GM19239 (cell line): ENCODE measurements around the gene CTU2.
"Not testable (repeated sequence)": the region's sequence is repeated elsewhere in the genome, so short reads cannot be mapped to it uniquely, and the experiment has no call there.

ENCODE experiments used
- DNase-seq: peaks from one replicate; pipeline ENCODE4 v3.0.0; 2011; ENCODE audit warnings: low spot score; ENCODE audit not compliant: insufficient read length
- FAIRE-seq: peaks from 2 replicates; lab custom pipeline; 2011; peaks lifted over from hg19 to GRCh38; lab: Jason Lieb, UNC

The CTU2 gene

DNA sequence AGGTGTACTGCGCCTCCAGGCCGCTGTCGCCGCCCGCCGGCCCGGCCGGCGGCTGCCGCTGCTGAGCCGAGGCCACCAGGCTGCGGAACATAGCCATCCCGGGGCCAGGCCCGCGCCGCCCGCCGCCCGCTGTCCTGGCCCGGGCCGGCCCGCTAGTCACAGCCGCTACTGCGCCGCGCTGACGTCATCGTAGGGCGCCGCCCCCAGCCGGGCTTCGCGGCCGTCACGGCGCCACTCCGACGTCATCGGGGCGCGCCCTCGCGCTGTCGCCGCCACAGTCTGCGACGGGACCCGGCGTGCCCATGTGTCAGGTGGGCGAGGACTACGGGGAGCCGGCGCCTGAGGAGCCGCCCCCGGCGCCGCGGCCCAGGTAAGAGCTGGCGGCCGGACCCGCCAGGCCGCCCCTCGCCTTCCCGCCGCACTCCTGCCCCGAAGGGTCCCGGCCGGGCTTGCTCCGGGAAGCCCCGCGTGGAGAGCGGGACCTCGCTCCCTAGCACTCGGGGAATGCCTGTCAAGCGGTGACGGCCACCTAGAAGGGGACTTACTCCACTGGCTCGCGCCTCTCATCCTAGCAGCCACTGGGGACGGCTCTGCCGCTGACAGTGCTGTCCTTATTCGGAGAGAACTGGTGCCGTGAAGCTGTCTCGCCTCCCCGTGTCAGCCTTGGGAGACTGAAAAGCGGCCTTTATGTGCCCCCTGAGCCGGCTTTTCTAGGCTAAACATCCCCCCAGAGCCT lies at the start of gene CTU2, which contains the start of gene RNF166:
TSS of gene CTU2 (plus strand) at position 275 of the 736 bp plus-strand sequence. CDS start at position 303, 28 bp downstream.
TSS of gene RNF166 (minus strand) at position 180 of the 736 bp plus-strand sequence. CDS start at position 97, 83 bp downstream.
- FAIRE-seq (peak; percentile 91), DNase-seq (peak; percentile 99)

DNA sequence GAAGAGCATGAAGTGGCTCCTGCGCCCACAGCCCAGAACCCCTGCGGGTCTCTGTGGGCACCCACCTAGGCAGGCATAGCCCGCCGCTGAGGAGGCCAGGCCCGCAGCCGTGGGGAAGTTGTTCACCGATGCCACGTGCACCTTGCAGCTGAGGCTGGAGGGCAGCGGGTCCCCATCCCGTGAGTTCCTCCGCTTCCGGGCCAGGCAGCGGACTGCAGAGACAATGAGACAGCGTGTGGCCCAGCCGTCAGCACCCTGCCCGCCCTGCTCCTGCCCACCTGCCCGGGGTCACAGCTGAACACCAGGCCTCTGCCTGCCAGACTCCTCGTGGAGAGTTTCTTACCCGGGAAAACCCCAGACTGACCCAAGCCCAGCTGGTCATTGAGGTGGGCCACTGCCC lies 48.9 kb upstream of the CTU2 start:
- DNase-seq (no peak), FAIRE-seq (no peak)

DNA sequence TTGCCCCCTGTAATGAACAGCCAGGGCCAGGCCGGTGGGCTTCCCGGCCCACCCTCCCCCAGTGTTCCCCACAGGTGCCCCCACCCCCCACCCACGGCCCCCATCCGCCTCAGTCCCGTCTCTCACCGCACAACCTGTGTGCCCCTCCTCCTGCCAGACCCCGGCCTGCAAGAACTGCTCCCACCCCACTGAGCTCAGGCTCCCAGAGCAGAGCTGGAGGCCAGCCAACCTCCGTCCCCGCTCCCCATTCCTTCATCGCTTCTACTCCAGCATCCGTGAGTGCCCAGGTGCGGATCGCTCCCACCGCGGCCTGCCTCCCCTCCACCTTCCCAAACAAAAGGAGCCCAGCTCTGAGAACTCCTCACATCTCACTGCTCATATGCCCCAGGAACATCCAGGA lies 47.6 kb upstream of the CTU2 start:
- no peak for DNase-seq
- no peak for FAIRE-seq

DNA sequence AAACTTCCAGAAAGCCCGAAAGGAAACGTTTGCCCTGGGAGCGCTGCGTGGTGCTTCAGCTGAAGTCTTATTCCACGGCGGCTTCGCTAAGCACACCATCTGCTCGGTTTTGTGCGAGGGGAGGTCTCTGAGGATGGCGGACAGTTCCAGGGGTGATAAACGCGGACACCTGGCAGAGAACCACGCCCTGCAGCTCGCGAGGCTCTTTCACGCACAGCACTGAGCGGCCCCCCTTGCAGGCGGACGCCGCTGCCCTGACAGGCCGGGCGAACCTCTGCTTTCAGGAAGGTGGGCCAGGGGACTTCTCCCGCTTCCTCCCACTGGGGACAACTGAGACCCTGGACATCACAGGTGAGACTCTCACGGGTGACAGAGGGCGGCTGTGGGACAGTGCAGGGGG lies 47.1 kb upstream of the CTU2 start:
- FAIRE-seq (no peak), DNase-seq (no peak)

DNA sequence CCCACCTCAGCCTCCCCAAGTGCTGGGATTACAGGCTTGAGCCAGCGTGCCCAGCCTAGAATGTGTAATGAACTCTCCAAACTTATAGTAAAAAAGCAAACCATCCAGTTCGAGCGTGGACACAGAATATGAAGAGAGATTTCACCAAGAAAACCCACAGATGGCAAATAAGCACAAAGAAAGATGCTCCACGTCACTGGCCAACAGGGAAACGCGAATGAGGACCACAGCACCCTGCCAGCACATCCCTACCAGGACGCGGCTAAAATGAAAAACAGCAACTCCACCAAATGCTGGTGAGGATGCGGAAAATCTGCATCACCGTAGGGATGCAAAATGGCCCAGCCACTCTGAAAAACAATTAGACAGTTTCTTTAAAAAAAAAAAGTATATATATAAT lies 44.8 kb upstream of the CTU2 start:
- DNase-seq, result no peak
- FAIRE-seq, result no peak

DNA sequence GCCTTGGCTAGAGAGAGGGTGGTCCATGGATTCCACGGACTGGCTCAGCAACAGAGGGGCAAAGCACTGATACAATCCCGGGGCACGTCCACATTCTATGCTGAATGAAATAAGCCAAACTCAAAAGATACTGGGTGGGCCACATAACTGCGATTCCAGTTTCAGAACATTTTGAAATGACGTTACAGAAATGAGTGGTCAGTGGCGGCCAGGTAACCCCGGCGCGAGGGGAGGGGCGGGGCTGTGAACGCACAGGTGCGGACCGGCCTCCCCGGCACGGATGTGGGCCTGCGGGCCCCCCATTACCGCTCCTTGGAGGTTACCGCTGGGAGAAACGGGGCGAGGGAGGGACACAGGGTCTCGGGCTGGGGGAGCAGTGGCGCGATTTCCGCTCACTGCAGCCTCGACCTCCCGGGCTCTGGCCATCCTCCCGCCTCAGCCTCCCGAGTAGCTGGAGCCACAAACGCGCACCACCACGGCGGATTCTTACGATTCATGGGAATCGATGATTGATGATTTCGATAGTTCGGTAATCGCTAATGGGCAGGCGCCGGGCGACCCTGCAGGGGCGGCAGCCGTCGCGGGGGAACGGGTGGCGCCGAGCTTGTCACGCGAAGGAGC lies 44.0 kb upstream of the CTU2 start:
- no peak for FAIRE-seq
- DNase-seq, result no peak

DNA sequence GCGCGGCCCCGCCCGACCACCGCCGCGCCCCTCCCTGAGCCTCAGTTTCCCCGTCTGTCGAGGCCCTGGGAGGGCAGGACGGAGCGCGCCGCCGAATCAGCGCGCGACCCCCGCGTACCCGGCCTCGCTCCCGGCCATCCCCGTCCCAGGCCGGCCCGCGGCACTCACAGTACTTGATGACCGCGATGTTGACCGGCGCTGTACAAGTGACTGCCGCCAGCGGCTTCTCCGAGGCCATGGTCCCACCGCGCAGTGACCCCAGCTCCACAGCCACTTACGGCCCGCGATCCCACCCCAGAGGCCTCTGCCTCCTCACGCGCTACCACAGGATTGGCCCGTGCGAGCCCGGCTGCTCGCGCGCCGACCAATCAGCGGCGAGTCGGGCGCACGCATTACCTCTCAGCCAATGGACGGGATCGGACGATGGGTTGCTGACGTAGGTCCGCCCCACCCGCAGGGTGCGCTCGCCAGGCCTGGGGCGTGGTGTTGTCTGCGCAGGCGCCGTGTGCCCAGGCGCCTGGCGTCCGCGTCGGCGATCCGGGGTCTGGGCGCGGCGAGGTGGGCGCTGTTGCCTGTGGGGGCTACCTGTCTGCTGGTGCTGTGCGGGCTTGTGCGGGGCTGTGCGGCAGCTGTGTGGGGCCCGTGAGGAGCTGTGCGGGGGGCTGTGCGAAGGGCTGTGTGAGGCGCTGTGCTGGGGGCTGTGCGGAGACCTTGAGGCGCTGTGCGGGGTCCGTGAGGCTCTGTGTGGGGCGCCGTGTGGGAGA lies 43.3 kb upstream of the CTU2 start, which contains the start of gene MVD:
TSS of gene MVD (minus strand) at position 249 of the 764 bp plus-strand sequence. CDS start at position 238, 11 bp downstream.
- peak; percentile 97 for FAIRE-seq
- peak; percentile 99 for DNase-seq

DNA sequence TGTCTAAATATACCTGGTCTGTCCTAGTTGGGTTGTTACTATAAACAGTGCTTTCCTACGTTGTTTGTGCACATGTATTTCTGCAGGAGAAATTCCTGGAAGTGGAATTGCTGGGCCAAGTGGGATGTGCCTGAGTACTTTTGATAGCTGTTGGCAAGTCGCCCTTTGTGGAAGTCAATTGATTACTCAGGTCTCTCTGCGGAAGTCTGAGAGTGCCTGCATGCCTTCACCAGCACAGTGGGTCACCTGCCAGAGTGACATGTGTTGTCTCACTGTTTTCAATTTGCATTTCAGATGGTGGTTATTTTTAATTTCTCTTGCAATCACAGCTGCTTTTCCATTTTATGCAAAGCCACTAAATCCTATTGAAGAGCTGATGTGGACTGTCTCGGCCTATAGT lies 41.2 kb upstream of the CTU2 start:
- DNase-seq, result no peak
- FAIRE-seq, result no peak

DNA sequence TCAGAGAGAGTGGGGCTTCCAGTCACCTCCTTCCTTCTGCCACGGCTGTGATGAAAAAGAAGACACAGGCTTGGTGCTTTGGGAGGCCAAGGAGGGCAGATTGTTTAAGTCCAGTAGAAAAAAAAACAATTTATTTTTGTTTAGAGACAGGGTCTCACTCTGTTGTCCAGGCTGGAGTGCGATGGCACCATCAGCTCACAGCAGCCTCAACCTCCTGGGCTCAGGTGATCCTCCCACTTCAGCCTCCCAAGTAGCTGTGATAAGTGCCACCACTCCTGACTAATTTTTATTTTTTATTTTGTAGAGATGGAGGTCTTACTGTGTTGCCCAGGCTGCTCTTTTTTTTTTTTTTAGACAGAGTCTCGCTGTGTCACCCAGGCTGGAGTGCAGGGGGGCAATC lies 40.7 kb upstream of the CTU2 start:
- DNase-seq, result no peak
- no peak for FAIRE-seq

DNA sequence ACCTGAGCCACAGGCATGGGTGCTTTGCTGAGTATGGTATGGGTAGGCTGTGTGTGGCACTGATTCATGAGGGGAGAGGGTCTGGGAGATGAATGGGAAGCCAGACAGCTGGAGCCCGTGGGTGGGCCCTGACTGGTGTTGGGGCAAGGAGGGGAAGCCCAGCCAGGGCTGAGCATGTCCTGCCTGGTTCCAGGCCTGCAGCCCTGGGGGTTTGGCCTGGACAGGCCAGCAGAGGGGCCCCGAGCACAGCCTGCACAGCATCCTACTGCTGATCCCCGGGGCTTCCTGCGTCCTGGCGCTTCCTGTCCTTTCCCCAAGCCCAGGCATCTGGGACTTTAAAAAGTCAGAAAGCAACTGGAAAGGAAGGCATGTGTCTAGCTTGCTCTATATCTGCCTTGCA lies 38.8 kb upstream of the CTU2 start:
- DNase-seq (no peak), FAIRE-seq (no peak)

DNA sequence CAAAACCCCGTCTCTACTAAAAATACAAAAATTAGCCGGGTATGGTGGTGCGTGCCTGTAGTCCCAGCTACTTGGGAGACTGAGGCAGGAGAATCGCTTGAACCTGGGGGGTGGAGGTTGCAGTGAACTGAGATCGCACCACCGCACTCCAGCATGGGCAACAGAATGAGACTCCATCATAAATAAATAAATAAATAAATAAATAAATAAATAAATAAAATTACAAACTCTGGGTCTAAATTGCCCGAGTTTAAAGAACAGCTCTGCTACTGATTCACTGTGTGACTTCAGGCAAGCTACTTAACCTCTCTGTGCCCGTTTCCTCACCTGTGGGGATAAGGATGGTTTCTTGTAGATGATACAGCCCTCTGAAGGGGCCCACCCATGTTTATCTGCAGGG lies 36.8 kb upstream of the CTU2 start:
- DNase-seq, FAIRE-seq: not testable (repeated sequence)

DNA sequence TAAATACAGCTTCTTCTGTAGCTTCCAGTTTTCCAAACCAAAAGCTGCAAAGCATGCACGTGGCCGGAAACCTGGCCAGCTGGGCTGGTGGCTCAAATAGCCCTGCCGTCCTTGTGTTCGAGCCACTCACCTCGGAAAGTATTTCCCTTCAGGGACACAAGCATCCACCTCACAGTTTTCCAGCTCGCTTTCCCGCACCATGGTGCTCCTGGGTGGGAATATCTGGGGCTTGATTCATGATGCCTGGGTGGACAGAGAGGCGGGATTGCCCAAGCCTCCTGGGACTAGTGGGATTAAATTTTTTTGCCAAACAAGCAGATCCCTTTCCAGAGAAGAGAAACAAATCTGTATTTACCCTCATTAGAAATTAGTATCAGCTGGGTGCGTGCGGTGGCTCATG lies 36.3 kb upstream of the CTU2 start:
- FAIRE-seq (no peak), DNase-seq (no peak)

DNA sequence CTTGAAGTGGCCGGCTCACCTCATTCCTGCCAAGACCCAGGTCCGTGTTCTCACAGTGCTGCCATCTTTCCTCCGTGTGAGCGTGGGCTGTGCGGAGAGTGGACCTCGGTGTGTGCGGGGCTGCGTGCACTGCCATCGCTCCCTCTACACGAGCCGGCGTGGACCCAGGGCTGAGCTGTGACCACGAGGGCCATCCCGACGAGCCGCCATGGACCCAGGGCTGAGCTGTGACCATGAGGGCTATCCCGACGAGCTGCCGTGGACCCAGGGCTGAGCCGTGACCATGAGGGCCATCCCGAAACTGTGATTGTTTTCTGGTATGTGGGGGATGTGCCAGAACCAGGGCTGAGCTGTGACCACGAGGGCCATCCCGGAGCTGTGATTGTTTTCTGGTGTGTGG lies 34.5 kb upstream of the CTU2 start:
- FAIRE-seq, result no peak
- no peak for DNase-seq

DNA sequence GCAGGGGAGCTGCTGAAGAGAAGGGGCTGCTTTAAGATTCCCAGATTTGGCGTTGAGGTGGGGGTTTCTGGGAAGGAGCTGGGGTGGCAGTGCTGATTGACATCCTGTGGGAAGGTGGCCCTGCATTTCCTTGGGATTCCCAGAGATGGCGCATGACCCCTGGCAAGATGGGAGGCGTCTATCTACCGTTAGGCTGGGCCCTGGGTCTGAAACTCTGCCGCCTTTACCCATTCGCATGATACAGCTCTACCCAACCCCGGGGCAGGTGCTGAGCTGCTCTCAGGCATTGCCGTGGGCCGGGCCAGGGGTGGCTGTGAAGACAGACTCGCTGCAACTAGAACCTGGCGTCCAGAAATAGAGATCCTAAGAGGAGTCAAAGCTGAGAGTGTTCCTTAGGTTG lies 33.5 kb upstream of the CTU2 start:
- DNase-seq (no peak), FAIRE-seq (no peak)

DNA sequence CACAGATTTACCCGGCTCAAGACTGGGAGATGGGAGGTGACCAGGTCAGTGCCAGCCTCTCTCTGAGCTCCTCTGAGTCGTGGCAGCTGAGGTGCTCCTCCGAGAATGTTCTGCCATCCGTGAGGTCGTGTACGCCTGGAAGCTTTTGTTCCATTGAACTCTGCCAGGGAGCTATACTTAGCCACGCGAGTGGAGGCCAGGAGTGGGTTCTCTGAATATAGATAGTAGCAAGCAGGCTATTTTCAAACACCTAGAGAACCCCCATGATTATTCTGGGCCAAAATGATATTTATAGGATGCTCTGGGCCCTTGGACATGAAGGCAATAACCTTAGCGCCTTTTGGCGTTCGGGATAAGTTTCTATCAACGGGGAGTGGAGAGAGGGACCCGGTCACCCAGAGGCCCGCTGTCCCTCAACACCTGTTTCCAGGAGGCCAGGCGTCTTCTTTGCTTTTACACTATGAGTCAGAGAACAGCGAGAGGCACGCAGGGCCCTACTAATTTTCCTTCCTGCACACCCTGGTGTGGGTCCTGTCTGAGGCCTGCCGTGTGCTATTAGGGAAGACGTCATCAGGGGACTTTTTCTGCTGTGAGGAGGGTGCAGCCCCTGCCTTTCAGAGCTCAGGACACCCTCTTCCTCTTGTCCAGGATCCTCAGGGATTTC lies 32.5 kb upstream of the CTU2 start:
- FAIRE-seq, result no peak
- DNase-seq, result no peak

DNA sequence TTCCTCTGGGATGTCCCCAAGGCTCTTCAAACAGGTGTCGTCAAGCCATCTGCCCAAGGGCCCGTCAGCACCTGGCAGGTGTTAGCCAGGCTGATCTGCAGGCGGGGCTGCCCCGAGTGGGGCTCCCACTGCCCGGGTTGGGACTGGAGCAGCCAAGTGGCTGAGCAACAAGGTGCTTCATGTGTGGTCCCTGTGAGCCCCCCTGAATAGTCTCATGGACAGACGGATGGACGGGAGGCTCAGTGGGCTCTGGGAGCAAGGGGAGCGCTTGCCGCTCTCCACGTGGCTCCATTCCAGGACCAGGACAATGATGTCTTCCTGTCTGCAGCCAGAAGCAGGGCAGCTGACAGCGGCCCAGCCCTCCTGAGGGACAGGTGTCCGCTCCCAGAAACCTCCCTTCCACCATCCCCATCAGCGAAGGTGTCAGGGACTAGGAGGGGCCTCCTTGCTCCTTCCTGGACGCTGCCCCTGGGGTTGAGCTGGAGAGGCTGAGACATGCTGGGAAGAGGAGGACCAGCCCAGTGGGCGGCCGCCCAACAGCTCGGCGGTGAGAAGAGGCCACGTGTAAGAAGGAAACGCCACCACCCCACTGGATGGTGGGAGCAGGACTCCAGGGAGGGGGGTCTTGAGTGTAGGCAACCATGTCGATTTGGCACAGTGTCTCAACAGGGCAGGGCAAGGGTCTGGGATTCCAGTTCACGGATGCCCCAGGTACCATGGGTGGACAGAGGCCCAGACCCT lies 29.6 kb upstream of the CTU2 start:
- DNase-seq (no peak), FAIRE-seq (no peak)

DNA sequence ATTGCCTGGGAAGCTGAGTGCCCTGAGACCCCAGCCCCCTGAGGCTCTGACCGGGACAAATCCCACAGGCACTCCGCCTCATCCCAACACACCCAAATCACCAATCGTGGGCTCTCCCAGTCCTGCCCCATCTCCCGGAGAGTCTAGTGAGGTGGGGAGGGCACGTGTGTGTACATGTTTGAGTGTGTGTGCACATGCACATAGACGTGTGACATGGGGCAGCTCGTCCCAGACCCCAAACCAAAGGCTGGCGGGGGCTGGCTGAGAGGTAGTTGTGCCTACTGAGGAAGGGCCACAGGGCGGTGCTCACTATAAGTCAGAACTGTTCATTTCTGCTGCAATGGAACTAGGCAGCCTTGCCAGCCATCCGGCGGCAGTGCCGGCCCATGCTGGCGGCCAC lies 28.6 kb upstream of the CTU2 start:
- DNase-seq, result no peak
- no peak for FAIRE-seq

DNA sequence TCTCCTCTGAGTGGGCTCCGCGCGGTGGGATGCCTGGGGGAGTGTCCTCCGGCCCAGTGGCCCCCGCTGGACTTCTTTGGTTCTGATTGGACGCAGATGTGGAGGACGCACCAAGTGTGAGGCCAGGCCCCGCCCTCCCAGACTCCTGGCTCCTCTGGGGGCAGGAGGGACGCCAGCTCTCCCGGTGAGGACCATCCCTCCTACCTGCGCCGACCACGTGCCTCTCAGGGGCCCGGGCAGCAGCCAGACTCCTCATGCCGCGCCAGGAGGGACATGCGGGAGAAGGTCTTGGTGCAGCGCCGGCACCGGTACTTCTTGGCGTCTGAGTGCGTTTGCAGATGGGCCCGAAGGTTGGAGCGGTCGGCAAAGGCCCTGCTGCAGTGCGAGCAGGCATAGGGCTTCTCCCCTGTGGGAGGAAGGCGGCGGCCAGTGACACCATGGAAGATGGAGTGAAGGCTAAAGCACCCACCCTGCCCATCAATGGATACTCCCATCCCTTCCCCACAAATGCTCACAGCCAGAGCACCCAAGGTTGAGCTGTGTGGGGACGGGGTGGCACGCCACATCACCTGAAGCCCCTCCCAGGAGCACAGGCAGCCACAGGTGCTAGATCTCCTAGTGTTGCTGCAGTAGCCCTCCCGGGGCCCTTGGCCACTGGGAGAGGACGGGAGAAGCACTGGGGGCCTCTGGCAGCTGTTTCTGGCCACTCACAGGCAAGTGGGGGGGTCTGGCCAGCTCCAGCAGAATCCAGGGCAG lies 27.9 kb upstream of the CTU2 start:
- no peak for DNase-seq
- FAIRE-seq, result no peak

DNA sequence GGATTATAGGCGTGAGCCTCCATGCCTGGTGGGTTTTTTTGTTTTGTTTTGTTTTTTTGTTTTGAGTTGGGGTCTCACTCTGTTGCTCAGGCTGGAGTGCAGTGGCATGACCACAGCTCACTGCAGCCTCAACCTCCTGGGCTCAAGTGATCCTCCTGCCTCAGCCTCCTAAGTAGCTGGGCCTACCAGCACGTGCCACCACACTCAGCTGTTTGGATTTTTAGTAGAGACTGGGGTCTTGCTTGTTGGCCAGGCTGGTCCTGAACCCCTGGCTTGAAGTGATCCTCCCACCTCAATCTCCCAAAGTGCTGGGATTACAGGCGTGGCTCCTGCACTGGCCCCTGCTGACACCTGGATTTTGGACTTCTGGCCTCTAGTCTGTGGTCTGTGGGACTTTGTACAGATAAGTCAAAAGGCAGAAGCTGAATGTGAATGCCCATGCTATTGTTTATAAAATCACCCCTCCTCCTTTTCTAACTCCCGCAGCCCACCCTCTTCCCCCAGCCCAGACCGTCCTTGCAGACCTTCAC lies 25.7 kb upstream of the CTU2 start:
- FAIRE-seq (no peak), DNase-seq (no peak)
